Measurements from ENCODE around the gene CFAP97D2. TPM values are rescaled to one million over a fixed set of nuclear protein-coding genes. Genes with fewer than 3 reads are reported as not detected.
A peak's percentile ranks its signal among the peaks of the same experiment; 100 is the strongest.

Gene CFAP97D2
- total and polyA plus RNA-seq, 4 donors, result 1.3 to 3.7 (median 1.5) TPM

DNA sequence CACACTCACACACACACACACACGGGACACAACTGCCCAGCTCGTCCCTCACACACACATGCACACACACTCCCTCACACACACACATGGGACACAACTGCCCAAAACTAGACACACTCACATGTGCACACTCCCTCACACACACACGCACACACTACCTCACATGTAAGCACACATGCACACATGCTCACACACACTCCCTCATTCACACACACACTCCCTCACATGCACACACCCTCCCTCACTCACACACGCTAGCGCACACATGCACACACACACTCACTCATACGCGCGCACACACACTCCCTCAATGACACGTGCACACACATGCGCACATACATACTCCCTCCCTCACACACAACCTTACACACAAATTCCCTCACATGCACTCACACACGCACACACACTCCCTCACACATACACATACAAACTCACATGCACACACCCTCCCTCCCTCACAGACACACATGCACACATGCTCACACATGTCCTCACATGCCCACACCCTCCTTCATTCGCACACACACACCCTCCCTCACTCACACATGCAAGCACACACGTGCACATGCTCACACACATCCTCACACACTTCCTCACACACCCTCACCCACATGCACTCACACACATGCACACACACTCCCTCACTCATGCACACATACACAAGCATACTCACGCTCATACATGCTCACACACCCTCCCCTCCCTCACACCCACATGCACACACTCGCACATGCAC lies 37.6 kb upstream of the CFAP97D2 start:
- no peaks in the 10 kb centered on the region for H3K27me3 ChIP-seq (ENCODE audit: control insufficient read depth in 3 of 3, insufficient read depth in 3 of 3, low read length in 2 of 3)
- no peak overlapping the region for H3K9ac ChIP-seq (ENCODE audit: insufficient read depth in 1 of 2, low read length in 2 of 2)
- peak in 1 of 3 donors; percentile 9 for DNase-seq
- H3K27ac ChIP-seq (ENCODE audit: low read depth in 1 of 2, low read length in 1 of 2), result no peak overlapping the region
- H3K36me3 ChIP-seq (ENCODE audit: control insufficient read depth in 4 of 4, insufficient read depth in 4 of 4, low read length in 4 of 4), result no peaks in the 10 kb centered on the region
- 80 to 81% methylated on average over 15 of the region's 15 CpGs for WGBS, 2 donors
- TF ChIP-seq CTCF (IDR thresholded peaks at IDR 0.05; ENCODE audit: control extremely low read depth, extremely low read depth), result no peak
- H3K4me3 ChIP-seq, result no peak overlapping the region
- H3K4me1 ChIP-seq (ENCODE audit: control insufficient read depth in 5 of 5, insufficient read depth in 5 of 5, low read length in 5 of 5), result peaks cover 0 to 10% (median 3%) of the 10 kb centered on the region in 5 donors
- no peak for ATAC-seq (ENCODE audit: insufficient read depth, low FRiP score)
- no peaks in the 10 kb centered on the region for H3K9me3 ChIP-seq (ENCODE audit: control insufficient read depth in 4 of 4, insufficient read depth in 3 of 4, low read length in 3 of 4)

- Histone ChIP-seq H3K27me3 (ENCODE audit: control insufficient read depth in 3 of 3, insufficient read depth in 3 of 3, low read length in 2 of 3) (no peaks in the 10 kb centered on the region), H3K4me1 (ENCODE audit: control insufficient read depth in 5 of 5, insufficient read depth in 5 of 5, low read length in 5 of 5) (peaks cover 0 to 10% (median 3%) of the 10 kb centered on the region in 5 donors), H3K36me3 (ENCODE audit: control insufficient read depth in 4 of 4, insufficient read depth in 4 of 4, low read length in 4 of 4) (no peaks in the 10 kb centered on the region), H3K9me3 (ENCODE audit: control insufficient read depth in 4 of 4, insufficient read depth in 3 of 4, low read length in 3 of 4) (no peaks in the 10 kb centered on the region), H3K4me3 (no peak overlapping the region), H3K9ac (ENCODE audit: insufficient read depth in 1 of 2, low read length in 2 of 2) (no peak overlapping the region), H3K27ac (ENCODE audit: low read depth in 1 of 2, low read length in 1 of 2) (no peak overlapping the region)
- ATAC-seq (ENCODE audit: insufficient read depth, low FRiP score), result no peak
- no peak for TF ChIP-seq CTCF (IDR thresholded peaks at IDR 0.05; ENCODE audit: control extremely low read depth, extremely low read depth)
- 87 to 95% methylated on average over 6 of the region's 6 CpGs for WGBS, 2 donors
- peak in 1 of 3 donors; percentile 6 for DNase-seq
Observed at GRCh38 chr13:114142137-114142550, 36.9 kb upstream of the CFAP97D2 start.

- DNase-seq, result peak; percentile 44 to 63 (median 49)
- TF ChIP-seq CTCF (IDR thresholded peaks at IDR 0.05; ENCODE audit: control extremely low read depth, extremely low read depth), result no peak
- Histone ChIP-seq H3K9ac (ENCODE audit: insufficient read depth in 1 of 2, low read length in 2 of 2) (no peak overlapping the region), H3K4me3 (no peak overlapping the region), H3K9me3 (ENCODE audit: control insufficient read depth in 4 of 4, insufficient read depth in 3 of 4, low read length in 3 of 4) (no peaks in the 10 kb centered on the region), H3K36me3 (ENCODE audit: control insufficient read depth in 4 of 4, insufficient read depth in 4 of 4, low read length in 4 of 4) (no peaks in the 10 kb centered on the region), H3K27ac (ENCODE audit: low read depth in 1 of 2, low read length in 1 of 2) (peak overlapping the region in 1 of 2 donors; percentile 30), H3K4me1 (ENCODE audit: control insufficient read depth in 5 of 5, insufficient read depth in 5 of 5, low read length in 5 of 5) (peaks cover 0 to 10% (median 3%) of the 10 kb centered on the region in 5 donors), H3K27me3 (ENCODE audit: control insufficient read depth in 3 of 3, insufficient read depth in 3 of 3, low read length in 2 of 3) (no peaks in the 10 kb centered on the region)
- 43 to 49% methylated on average over 28 of the region's 28 CpGs for WGBS, 2 donors
- peak; percentile 64 for ATAC-seq (ENCODE audit: insufficient read depth, low FRiP score)
Observed at GRCh38 chr13:114142640-114143490, 36.2 kb upstream of the CFAP97D2 start.

Measured in lung (tissue), 12 donors.